HL-60/S4 treated with retinoic acid at 250 ng/mL for 4 days and 3 days (cell line): ENCODE measurements around the gene C12orf76.
"Not testable (repeated sequence)": the region's sequence is repeated elsewhere in the genome, so short reads cannot be mapped to it uniquely, and the experiment has no call there.

Experiments
- in situ Hi-C: fragments of 300-500 bp; cut with MboI; formaldehyde crosslinking; loops from 2 replicates; pipeline ENCODE4 v1.7.0; 2022; ENCODE audit warnings: low sequenced_read_pairs

The C12orf76 gene

GRCh38 chr12:110023059-110023980 lies 25.0 kb downstream of the C12orf76 start:
- in situ Hi-C loops = no loop called here

DNA sequence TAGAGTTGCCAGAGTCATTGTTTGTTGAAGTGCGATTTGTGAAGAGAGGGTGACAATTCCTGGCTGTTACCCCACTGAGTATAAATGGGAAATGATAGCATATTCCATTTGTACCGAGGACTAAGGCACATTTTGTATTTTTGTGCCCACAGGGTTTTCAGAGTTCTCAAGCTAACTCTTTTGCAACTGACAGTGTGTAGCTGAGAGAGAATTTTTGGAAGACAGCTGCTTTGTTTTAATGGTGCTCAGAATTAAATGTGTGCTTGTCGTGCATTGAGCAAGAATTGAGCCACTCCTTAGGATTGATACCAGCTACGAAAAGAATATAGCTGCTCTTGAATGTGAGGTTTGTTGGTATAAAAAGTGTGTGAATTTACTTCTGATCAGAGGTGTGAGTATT lies 27.4 kb downstream of the C12orf76 start:
- in situ Hi-C loops = no loop called here

DNA sequence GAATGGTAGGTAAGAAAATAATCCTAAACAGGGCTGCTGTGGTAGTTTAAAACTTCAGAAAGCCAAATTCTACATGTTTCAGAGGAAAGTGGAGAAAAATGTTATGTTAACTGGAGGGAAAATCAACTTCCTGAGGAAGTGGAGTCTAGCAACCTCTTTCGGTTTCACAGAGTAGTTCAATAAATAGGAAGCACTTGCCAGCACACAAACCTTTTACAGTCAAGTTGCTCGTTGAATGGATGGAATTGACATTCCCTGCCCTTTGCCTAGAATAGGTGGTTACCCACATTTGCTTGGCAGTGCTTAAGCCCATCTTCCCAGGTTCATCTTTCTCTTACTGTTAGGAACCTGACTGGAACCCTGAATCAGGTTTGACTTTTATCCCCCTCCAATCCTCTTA lies 33.2 kb downstream of the C12orf76 start:
- in situ Hi-C loops = no loop called here

DNA sequence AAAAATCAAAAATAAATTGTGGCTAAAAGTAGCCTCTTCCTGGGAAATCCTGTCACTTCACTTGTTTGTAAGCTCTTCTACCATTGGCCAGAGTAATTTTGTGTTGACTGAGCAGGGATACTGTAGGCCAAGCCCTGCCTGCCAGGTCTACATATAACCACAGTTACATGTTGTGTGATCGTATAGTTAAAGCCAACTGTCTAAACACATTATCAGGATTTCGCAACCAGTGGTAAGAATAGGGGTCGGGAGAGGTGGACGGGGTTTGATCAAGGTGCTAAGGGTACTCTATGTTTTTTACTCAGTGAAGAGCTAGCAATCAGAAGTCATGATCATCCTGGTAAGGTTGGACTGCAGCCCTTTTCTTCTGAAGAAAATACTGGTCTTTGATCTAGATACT lies 35.7 kb downstream of the C12orf76 start:
- in situ Hi-C loops = no loop called here

DNA sequence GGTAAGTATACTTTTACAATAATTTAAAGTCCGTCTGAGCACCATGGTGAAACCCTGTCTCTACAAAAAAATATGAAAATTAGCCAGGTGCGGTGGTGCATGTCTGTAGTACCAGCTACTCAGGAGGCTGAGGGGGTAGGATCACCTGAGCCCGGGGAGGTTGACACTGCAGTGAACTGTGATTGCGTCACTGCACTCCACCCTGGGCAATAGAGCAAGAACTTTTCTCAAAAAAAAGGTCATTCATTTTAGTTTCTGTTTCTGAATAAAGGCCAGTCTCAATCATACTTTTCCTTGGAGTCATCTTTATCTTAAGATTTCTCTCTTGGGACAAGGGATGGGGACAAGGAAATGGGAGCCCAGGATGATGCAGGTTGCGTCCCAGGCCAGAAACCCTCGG lies 36.2 kb downstream of the C12orf76 start:
- in situ Hi-C loops = no loop called here

- in situ Hi-C loops = no loop called here
These were observed 37.2 kb downstream of the C12orf76 start for GRCh38 chr12:110010853-110011723.

DNA sequence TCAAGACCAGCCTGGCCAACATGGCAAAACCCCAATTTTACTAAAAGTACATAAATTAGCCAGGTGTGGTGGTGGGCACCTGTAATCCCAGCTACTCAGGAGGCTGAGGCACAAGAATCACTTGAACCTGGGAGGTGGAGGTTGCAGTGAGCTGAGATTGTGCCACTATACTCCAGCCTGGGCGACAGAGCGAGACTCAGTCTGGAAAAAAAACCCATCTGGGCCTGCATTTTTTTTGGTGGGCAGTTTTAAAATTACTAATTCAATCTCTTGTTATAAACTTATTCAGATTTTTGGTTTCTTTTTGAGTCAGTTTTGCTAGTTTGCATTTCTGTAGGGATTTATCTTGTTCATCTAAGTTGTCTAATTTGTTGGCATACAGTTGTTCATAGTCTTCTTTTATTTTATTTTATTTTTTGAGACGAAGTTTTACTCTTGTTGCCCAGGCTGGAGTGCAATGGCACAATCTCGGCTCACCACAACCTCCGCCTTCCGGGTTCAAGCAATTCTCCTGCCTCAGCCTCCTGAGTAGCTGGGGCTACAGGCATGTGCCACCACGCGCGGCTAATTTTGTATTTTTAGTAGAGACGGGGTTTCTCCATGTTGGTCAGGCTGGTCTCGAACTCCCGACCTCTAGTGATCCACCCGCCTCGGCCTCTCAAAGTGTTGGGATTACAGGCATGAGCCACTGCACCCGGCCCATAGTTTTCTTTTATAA lies 39.5 kb downstream of the C12orf76 start:
- in situ Hi-C loops = not testable (repeated sequence)

GRCh38 chr12:110007881-110008280 lies 40.4 kb downstream of the C12orf76 start:
- in situ Hi-C loops = no loop called here

GRCh38 chr12:110006115-110006514 lies 42.2 kb downstream of the C12orf76 start:
- in situ Hi-C loops = no loop called here

DNA sequence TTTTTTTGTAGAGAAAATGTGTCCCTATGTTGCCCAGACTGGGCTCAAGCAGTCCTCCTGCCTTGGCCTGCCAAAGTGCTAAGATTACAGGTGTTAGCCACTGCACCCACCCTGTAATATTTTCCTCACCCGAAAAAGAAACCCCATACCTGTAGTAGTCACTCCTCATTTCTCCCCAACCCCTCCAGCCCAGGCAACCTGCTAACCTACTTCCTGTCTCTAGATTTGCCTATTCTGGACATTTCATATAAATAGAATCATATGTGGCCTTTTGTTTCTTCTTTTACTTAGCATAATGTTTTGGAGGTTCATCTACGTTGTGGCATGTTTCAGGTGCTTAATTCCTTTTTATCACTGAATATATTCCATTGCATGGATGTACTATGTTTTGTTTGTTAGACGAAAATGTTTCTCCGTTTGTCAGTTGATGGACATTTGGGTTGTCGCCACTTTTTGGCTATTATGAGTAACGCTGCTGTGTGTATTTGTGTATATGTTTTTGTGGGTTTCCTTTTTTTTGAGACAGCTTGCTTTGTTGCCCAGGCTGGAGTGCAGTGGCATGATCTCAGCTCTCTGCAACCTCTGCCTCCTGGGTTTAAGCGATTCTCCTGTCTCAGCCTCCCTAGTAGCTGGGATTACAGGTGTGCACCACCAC lies 42.9 kb downstream of the C12orf76 start:
- in situ Hi-C loops = no loop called here

- in situ Hi-C loops = no loop called here
These were observed 43.7 kb downstream of the C12orf76 start for GRCh38 chr12:110004598-110004997.

GRCh38 chr12:110002676-110003515 lies 45.4 kb downstream of the C12orf76 start:
- in situ Hi-C loops = no loop called here

DNA sequence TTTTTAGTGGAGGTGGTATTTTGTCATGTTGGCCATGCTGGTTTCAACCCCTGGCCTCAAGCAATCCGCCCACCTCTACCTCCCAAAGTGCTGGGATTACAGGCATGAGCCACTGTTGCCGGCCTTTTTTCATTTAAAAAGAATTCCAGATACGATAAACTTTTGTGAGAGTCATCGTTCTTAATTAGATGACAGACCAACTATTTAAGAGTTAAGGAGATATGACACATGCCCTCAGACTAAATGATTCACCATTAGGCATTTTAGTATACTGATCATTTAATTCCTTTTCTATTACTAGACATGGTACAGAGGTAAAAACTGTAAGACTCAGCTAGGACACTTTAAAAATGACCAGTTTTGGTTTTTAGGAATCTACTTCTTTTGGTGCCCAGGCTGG lies 46.7 kb downstream of the C12orf76 start:
- in situ Hi-C loops = no loop called here

- in situ Hi-C loops = no loop called here
These were observed 48.3 kb downstream of the C12orf76 start for GRCh38 chr12:109999983-110000505.

GRCh38 chr12:109999649-109999971 lies 48.7 kb downstream of the C12orf76 start:
- in situ Hi-C loops = no loop called here

DNA sequence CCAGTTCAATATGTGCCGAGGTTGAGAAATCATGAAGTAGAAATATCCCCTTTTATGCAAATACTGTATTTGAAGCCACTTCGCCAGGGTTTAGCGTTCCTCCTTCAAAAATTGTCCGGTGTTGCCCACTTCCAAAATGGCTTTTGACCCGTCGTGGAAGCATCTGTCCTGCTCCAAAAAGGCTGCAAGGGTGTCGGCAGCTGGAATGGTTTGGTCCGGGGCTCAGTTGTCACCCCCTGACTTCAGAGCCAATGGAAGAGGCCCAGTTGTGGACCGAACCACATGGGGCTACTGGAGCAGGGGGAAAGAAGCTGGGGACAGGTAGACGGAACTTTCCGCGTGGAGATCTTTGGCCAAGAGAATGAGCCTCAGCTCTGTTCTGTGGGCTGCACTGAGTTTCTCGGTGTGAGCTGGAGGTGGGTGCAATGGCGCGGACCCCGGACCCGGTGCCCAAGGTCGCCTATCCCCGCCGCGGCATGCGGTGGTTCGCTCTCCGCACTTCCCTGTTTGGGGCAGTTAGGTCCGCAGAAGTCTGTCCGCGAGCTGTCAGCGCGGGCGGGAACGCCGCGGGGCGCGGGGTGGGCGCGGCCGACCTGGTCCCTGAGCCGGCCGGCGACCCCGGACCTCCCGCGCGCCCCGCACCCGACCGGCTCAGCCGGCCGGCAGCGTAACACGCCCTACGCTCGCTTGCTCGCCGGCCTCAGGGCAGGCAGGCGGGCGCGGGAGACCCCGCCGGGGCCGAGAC lies 49.2 kb downstream of the C12orf76 start, which contains the start of gene ANKRD13A:
ANKRD13A (plus strand) TSS at position 527 of the 745 bp plus-strand sequence. CDS start 259 bp downstream, outside the sequence.
- in situ Hi-C loops = no loop called here

- in situ Hi-C loops = no loop called here
These were observed 50.0 kb downstream of the C12orf76 start for GRCh38 chr12:109998241-109998903.

GRCh38 chr12:109997393-109997792 lies 50.9 kb downstream of the C12orf76 start:
- in situ Hi-C loops = no loop called here
